Esophagus muscularis mucosa (tissue), 4 donors: ENCODE data around the gene KCNAB2.

Experiments used
- EP300 ChIP-seq: sonication (generic); formaldehyde crosslinking; IDR thresholded peaks from one replicate; pipeline ENCODE4 v1.6.1; 2017; ENCODE audit warnings: antibody characterized with exemption
- POLR2A ChIP-seq: fragments of 450-650 bp; IDR thresholded peaks from one replicate; pipeline ENCODE4 v1.6.1; 2017; ENCODE audit warnings: antibody characterized with exemption, moderate library complexity, mild to moderate bottlenecking, low read depth
- POLR2AphosphoS5 ChIP-seq, 2 donors: sonication (generic); formaldehyde crosslinking; IDR thresholded peaks; one replicate each; pipeline ENCODE4 v1.6.1; 2017; ENCODE audit warnings: antibody characterized with exemption in 2 of 2
- TF ChIP-seq, protein P1 (sequence below), 3 experiments: fragments of 200-600 bp in 2 of 3; fragments of 450-650 bp in 1 of 3; sonication (generic) in 2 of 3; IDR thresholded peaks; one replicate each; pipeline ENCODE4 v1.5.1; 2017 to 2019; ENCODE audit warnings: antibody characterized with exemption in 3 of 3, mild to moderate bottlenecking in 2 of 3, moderate library complexity in 1 of 3

DNA sequence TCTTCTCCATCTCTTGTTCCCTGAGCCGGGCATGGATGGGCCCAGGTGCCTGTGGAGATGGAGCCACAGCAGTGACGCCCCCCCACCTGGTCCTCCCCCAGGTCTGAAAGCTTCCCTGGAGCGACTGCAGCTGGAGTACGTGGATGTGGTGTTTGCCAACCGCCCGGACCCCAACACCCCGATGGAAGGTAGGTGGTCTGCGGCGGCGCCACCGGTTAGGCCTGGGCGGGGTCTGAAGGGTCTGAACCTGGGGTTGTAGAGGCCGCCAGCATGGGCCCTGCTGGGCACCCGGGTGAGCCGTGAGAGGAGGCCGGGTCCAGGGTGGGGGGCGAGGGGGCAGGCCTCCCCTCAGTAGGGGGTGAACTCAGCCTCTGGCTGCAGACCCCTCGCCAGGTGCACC, 44.6 kb downstream of the KCNAB2 start:
- TF ChIP-seq, protein P1, sequence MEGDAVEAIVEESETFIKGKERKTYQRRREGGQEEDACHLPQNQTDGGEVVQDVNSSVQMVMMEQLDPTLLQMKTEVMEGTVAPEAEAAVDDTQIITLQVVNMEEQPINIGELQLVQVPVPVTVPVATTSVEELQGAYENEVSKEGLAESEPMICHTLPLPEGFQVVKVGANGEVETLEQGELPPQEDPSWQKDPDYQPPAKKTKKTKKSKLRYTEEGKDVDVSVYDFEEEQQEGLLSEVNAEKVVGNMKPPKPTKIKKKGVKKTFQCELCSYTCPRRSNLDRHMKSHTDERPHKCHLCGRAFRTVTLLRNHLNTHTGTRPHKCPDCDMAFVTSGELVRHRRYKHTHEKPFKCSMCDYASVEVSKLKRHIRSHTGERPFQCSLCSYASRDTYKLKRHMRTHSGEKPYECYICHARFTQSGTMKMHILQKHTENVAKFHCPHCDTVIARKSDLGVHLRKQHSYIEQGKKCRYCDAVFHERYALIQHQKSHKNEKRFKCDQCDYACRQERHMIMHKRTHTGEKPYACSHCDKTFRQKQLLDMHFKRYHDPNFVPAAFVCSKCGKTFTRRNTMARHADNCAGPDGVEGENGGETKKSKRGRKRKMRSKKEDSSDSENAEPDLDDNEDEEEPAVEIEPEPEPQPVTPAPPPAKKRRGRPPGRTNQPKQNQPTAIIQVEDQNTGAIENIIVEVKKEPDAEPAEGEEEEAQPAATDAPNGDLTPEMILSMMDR (IDR thresholded peaks at IDR 0.05): no peak
- no peak for TF ChIP-seq POLR2AphosphoS5 (IDR thresholded peaks at IDR 0.05)
- TF ChIP-seq POLR2A: no peak
- TF ChIP-seq EP300: no peak
